ENCODE measurements around the gene CNIH2.
"Not testable (repeated sequence)": the region's sequence is repeated elsewhere in the genome, so short reads cannot be mapped to it uniquely, and the experiment has no call there.

Gene CNIH2

DNA sequence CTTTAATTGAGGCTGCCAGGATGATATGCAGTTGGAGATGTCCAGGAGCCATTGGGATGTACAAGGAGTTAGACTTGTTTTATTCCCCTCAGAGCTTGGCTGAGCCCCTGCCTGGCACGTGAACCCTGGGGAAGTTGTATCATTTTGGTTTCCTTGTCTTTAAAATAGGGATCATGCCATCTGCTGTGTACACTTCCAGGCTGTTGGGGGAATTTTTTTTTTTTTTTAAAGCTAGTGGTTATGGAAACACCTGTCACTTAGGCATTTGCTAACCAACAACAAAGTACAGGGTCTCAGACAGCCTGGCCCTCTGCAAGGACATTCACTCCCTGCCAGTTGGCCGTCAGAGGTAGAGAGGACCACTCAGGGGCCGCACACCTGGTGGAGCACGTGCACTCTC, 18.0 kb upstream of the CNIH2 start:
- no peak for DNase-seq

DNA sequence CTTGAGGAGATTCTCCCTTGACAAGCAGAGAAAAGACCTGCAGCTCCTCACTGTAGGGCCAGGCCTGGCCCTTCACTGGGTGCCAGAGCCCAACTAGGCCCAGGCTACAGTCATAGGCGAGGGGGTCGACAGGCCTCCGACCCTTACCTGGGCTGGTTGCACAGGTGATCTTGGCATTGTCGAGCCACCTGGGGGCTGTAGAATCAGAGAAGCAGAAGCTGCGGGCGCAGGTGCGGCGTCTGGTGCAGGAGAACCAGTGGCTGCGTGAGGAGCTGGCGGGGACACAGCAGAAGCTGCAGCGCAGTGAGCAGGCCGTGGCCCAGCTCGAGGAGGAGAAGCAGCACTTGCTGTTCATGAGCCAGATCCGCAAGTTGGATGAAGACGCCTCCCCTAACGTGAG, 16.4 kb upstream of the CNIH2 start:
- no peak for DNase-seq

DNA sequence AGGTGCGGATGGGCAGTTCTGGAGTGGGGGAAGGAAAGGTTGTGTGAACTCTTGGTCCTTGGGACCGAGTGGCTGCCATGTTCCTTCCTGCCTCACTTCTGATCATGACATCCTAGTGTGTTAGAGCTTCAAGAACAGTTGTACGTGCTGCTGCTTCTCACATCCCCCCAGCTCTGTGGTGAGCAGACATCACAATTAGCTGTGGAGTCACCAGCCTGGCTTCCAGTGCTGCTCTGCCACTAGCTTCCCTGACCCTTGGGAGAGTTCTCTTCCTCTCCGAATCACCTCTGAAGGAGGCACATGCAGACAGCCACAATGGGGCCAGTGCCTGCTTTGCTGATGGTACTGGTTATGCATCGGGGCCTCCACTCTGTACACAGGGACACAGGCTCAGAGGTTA, 15.8 kb upstream of the CNIH2 start:
- no peak for DNase-seq

DNA sequence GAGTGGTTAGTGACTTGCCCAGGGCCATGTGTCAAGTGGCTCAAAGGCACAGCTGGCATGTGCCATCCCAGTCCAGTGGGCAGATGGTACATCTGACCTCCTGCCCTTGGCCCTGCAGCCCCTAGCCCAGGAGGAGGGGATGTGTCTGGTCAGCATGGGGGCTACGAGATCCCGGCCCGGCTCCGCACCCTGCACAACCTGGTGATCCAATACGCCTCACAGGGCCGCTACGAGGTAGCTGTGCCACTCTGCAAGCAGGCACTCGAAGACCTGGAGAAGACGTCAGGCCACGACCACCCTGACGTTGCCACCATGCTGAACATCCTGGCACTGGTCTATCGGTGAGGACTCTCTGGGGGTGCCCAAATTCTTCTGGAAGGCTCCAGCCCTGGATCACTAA, 15.3 kb upstream of the CNIH2 start:
- no peak for DNase-seq

DNA sequence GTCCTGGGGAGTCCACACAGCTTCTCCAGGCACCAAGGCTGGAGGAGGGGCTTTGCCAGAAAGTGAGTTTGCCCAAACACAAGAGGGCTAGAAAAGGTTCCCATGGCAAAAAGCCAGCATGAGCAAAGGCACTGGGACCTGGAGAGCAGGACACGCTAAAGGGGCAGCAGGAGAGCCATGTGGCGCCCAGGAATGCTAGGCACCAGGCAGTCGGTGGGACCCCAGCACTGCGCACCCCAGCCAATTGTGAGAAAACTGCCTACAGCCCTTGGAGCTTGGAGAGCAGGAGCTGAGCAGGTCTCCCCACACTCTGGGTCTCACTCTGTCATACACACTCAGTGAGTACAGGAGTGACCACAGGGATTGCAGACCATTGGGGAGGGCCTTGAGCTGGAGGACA, 14.7 kb upstream of the CNIH2 start:
- DNase-seq, result no peak

DNA sequence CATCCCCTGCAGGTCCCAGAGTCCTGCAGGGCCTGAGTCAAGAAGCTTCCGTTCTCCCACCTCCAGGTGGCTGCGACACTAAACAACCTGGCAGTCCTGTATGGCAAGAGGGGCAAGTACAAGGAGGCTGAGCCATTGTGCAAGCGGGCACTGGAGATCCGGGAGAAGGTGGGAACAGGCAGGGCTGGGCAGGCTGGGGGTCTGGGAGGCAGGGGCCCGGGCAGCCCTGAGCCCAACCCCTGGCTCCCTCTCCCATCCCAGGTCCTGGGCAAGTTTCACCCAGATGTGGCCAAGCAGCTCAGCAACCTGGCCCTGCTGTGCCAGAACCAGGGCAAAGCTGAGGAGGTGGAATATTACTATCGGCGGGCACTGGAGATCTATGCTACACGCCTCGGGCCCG, 14.2 kb upstream of the CNIH2 start:
- no peak for DNase-seq

DNA sequence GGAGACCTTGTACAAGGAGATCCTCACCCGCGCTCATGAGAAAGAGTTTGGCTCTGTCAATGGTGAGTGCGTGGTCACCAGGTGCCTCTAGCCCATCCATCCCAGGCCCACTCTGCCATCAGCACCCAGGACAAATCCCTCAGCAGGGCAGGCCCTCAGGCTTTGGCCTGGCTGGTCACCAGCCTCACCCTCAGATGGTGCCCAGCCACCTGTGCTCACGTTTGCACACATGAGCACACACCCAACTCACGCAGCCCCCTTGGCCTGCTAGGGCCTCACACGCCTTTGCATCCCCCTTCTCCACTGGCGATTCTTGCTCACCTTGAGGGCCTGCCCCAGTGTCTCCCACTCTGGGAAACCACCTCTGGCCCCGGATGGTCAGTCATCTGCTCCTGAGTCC, 13.6 kb upstream of the CNIH2 start:
- DNase-seq, result no peak

DNA sequence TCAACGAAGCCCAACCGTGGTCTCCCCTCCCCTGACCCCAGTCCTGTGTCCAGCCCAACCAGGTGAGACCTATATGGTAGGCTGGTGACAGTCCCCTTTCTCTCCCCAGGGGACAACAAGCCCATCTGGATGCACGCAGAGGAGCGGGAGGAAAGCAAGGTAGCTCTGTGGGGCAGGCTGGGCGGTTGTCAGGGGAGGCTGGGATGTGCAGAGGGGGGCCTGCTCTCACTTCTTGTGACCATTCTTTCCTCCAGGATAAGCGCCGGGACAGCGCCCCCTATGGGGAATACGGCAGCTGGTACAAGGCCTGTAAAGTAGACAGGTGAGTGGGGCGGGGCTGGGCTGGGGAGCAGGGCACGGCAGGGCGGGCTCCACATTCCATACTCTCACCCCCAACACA, 13.1 kb upstream of the CNIH2 start:
- no peak for DNase-seq

DNA sequence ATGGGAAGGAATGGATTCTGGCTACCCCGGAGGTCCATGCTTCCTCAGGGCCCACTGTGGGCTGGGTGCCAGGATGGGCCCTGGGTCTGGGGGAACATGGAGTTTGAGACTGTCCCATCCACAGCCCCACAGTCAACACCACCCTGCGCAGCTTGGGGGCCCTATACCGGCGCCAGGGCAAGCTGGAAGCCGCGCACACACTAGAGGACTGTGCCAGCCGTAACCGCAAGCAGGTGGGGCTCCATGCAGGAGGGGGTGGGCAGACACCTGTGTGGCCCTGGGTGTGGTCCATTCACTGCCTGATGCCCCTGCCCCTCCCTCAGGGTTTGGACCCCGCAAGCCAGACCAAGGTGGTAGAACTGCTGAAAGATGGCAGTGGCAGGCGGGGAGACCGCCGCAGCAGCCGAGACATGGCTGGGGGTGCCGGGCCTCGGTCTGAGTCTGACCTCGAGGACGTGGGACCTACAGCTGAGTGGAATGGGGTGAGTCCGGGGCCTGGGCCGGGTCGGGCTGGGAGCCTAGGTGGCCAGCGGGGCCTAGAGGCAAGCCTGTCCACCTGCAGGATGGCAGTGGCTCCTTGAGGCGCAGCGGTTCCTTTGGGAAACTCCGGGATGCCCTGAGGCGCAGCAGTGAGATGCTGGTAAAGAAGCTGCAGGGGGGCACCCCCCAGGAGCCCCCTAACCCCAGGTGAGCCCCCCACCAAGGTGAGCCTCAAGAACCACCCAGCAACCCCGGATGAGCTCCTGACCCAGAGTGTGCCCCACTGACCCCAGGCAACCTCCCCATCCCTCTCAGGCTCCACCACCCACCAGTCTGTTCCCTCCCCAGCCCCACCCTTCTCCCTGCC, 12.2 kb upstream of the CNIH2 start:
- DNase-seq, result no peak

DNA sequence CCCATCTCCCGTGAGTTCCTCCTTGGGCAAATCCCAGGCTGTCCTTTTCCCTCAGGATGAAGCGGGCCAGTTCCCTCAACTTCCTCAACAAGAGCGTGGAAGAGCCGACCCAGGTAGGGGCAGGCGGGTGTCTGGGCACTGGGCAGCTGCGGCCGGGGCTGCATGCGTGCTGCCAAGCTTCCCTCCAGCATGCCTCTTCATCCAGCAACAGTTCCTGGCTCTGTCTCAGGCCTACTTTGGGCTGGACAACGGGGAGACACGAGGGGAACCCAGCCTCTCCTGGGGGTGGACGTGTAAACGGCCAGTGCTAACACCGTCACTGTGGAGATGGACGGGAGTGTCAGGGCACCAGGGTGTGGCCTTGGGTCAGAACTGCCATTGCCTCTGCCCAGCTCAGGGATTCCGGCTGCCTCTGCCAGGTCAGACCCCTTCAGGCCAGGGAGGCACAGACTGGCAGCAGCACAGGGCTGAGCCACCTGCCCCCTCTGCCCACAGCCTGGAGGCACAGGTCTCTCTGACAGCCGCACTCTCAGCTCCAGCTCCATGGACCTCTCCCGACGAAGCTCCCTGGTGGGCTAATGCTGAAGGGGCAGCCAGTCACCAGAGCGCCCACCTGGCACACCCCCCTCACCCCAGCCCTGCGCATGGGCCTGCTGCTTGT, 11.5 kb upstream of the CNIH2 start:
- no peak for DNase-seq

DNA sequence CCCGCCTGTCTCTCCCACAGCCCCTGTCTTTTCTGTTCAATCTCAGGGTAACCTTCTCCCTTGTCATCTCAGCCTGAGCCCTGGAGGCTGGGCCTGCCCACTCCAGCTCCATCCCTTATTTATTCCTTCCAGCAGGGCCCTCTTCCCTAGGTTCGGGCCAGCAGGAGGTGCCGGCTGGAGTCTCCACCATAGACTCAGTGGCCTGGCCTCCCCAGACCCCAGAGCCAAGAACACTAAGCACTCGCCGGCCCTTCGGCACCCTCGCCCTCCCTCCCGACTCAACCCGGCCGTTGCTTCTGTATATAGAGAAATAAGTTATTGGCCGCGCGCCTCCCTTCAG, 11.0 kb upstream of the CNIH2 start:
- DNase-seq, result no peak

DNA sequence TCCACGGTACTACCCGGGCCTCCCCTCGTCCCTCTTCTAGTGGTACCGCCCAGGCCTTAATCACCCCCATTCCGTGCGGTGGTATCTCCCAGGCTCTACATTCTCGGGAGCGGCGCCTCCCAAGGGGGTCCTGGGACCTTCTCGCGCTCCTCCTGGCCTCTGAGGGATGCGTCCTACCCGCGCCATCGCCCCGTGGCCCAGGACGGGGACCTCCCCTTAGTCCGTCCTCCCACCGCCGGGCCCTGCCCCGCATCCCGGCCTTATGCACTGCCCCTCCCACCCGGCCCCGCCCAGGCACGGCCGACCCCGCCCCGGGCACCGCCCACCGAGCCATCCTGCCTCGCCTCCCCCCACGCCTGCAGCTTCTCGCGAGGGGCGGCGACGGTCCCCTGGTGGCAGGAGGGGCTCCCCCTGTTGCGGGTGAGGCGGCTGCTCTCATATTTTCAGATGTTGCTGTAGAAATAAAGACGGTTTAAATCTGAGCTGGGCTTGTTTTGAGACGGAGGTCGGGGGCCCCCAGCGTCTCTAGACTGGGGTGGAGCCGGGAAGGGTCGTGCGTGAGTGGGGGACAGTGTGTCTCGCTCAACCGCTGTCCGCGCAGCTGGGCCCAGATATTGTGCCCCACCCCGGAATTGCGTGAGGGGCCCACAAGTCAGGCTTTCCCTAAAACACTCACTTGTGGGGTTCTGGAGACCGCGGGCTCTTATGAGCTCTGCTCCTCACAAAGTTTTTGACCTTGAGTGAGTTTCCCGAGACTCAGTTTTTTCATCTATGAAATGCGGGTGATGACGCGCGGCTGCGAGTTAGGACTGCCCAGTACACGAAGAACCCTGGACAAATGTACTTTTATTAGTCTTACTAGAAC, 10.4 kb upstream of the CNIH2 start:
- DNase-seq, result peak; percentile 86

DNA sequence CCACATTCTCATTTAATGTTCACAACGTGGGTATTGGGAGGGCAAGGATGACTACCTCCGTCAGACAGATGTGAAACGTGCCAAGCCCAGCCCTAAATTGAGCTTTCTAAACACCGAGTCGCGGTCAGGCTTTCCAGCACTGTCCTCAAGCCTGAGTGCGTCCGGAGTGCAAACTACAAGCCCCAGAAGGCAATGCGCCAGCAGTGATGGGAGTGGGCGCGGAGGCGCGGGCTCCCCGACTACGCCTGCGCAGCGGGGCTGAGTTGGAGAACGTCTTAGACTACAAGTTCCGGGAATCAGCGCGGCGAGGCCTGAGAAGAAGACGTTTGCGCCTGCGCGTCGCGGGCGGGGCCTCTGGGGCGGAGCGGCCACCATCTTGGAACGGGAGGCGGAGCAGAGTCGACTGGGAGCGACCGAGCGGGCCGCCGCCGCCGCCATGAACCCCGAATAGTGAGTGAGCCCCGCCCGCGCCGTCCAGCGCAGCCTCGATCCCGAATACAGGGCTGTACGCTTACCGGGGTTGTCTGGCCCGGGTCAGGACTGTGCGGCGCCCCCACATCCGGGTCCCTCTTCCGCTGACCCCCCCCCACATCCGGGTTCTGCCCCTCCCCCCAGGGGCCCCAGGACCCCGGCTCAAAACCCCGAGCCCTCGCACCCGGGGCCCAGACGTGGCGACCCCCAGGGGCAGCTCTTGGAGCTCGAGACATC, 9.6 kb upstream of the CNIH2 start, which contains the start of gene RAB1B:
Gene RAB1B, plus strand, starts transcription at position 396 of the 708 bp plus-strand sequence. Its CDS starts 41 bp downstream, at position 437.
- DNase-seq, result peak; percentile 99

DNA sequence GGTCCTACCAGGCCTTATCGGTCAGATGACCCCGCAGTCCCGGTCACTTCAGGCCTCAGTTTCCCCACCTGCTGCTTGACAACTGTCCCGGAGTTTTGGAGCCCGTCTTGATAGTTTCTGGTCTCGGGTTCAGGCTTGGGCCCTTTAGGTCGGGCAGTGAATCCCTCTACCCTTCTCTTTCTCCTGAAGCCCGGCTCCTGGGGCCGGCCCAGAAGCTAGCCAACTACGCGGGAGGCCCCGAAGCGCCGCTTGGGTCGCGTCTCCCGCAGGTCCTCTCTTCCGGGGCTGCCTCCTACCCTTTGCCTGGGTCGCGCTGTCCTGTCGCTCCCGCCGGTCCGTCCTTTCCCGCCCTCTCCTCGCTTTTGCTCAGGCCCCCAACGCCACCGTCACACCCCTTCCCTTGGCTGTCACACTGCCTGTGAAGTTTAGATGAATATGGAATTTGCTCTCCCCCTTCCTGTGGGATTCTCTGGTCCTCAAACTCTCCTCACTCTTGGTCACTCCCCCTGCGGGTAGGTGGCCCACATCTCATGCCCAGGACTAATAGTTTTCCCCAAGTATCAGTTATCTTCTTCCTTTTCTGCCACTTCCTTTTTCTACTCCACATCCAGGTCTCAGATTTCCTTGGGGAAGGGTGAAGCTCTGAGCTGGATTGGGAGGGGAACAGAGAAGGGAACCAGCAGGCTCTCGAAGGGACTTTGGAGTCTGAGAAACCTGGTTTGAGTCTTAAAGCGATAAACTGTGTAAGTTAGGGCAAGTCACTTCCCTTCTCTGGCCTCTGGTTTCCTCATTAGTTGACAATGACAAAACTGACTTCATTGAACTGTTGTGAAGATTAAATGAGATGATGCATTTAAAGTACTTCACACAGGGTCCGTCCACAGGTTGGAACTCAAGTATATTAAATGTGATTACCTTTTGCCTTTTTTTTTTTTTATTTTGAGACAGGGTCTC, 8.7 kb upstream of the CNIH2 start:
- peak; percentile 72 for DNase-seq

DNA sequence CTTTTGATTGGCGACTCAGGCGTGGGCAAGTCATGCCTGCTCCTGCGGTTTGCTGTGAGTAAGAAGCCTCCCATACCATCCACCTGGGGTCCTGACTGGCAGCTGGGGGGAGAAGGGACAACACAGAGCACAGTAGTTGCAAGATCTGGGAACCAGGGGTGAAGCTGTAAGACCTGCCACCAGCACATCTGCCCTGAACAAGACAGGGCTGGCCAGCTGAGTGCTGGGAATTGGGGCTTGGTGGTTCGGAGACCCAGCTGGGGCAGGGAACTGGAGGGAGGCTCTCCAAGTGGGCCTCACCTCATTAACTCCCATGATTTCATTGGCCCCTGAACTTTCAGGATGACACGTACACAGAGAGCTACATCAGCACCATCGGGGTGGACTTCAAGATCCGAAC, 6.2 kb upstream of the CNIH2 start:
- no peak for DNase-seq

DNA sequence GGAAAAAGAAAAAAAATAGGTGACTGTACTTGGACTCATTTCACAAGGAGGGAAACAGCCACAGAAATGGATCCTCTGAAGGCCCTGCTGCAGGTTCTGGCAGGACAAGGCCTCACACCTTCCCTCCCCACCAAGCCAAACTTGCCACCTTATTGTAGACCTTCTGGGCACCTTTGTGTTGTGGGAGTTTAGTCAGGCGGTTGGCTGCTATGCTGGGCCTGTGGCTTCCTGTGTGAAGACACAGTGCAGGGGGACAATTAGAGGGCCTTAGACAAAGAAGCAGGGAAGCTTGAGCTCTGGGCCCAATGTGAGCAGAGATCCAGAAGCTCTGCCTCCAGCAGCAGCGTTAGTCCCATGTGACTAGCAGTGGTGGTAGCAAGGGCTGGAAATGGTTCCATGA, 5.4 kb upstream of the CNIH2 start:
- DNase-seq, result no peak

DNA sequence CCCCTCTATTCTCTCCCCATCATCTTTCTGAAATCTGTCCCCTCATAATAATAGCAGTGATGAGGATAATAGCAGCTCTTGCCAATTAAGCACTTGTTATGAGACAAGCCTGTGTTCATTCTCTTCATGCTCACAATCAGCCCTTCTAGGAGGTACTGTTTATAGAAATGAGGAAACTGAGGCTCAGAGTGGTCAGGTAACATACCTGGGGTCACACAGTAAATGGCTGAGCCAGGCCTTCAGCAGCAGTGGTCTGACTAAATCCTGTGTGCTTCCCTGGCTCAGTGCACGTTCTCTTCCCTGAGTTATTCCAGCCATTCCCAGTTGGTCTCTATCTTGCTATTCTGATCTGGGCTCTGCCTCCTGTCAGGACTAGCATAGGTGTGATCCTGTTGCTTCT, 3.8 kb upstream of the CNIH2 start:
- DNase-seq, result no peak

DNA sequence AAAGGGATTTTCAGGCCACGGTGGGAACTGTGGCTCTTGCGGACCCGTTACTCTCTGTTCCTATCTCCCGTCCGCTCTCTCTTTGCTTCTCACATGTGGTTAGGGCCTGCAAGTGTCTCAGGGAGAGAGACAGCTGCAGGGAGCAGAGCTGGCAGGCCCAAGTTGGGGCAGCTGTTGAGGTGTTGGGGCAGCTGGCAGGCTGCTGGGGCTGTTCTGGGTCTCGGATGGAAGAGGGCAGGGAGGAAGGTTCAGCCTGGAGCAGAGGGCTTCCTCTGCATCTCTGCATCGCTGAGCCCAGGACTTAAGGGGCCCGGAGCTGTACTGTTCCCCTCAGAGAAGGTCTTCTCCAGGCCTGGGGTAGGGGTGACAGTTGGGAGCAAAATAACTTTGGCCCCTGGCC, 2.6 kb upstream of the CNIH2 start:
- DNase-seq, result no peak

DNA sequence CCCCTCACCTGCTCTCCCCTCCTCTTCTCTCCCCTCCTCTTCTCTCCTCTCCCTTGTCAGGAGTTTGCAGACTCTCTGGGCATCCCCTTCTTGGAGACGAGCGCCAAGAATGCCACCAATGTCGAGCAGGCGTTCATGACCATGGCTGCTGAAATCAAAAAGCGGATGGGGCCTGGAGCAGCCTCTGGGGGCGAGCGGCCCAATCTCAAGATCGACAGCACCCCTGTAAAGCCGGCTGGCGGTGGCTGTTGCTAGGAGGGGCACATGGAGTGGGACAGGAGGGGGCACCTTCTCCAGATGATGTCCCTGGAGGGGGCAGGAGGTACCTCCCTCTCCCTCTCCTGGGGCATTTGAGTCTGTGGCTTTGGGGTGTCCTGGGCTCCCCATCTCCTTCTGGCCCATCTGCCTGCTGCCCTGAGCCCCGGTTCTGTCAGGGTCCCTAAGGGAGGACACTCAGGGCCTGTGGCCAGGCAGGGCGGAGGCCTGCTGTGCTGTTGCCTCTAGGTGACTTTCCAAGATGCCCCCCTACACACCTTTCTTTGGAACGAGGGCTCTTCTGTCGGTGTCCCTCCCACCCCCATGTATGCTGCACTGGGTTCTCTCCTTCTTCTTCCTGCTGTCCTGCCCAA, 1.9 kb upstream of the CNIH2 start:
- DNase-seq, result no peak

DNA sequence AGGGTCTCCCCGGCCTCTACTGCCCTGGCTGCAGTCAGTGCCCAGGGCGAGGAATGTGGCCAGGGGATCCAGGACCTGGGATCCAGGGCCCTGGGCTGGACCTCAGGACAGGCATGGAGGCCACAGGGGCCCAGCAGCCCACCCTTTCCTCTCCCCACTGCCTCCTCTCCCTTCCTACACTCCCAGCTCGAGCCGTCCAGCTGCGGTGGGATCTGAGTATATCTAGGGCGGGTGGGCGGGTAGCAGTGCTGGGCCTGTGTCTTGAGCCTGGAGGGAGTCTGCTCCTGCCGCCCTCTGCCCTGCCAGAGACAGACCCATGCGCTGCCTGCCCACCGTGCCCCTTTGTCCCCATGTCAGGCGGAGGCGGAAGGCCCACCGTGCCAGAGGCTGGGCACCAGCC, 1.4 kb upstream of the CNIH2 start:
- not testable (repeated sequence) for DNase-seq

DNA sequence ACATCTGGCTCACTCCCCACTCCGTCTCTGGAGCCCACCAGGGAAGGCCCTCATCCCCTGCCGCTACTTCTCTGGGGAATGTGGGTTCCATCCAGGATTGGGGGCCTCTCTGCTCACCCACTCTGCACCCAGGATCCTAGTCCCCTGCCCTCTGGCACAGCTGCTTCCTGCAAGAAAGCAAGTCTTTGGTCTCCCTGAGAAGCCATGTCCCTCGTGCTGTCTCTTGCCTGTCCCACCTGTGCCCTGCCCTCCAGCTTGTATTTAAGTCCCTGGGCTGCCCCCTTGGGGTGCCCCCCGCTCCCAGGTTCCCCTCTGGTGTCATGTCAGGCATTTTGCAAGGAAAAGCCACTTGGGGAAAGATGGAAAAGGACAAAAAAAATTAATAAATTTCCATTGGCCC, 911 bp upstream of the CNIH2 start:
- DNase-seq, result not testable (repeated sequence)

Measured in fibroblast of skin of back (primary cell).